Measurements from ENCODE around the gene PCSK5.
"Not testable (repeated sequence)": the region's sequence is repeated elsewhere in the genome, so short reads cannot be mapped to it uniquely, and the experiment has no call there.

Gene PCSK5

DNA sequence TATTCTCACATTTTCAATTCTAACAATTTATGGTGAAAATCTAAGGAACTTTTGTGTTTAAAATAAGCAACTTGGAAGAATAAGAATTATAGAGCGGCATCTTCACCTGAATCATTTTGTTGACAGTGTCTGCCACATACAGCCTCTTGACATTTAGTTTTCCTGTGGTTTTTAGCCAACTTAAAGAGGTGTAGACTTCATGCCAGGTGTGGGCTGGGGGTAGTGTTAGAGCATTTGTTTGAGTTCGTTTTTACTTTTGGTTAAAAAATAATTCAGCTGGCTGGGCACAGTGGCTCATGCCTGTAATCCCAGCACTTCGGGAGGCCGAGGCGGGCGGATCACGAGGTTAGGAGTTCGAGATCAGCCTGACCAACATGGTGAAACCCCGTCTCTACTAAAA lies 72.8 kb downstream of the PCSK5 start:
- not testable (repeated sequence) for DNase-seq (ENCODE audit: low read depth)

DNA sequence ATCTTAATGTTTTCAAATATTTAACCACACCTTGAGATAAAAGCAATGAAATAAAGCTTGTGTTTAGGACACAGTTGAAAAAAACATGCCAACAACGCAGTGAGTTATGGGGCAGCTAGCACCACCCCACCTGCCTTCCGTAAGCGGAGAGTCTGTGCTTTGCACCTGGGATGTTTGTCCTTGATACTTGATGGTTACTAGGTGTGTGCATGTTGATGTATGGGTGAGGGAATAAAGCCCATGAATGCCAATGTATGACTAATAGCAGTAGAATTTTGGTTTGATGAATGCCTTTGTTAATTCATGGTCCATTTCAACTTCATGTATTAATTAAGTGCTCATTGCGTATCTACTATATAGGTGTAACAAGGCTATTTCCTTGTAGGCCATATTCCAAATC lies 74.0 kb downstream of the PCSK5 start:
- DNase-seq (ENCODE audit: low read depth): no peak

DNA sequence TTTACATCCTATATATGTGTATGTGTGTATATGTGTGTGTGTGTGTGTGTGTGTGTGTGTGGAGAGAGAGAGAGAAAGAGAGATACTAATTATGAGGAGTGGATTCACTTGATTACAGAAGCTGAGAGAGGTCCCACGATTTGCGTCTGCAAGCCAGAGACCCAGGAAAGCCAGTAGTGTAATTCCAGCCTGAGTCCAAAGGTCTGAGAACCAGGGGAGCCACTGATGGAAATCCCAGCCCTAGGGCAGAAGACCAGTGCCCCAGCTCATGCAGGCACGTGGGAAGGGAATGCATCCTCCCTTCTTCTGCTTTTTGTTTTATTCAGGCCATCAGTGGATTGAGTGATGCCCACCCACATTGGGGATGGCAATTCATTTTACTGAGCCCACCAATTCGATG lies 74.8 kb downstream of the PCSK5 start:
- no peak for DNase-seq (ENCODE audit: low read depth)

DNA sequence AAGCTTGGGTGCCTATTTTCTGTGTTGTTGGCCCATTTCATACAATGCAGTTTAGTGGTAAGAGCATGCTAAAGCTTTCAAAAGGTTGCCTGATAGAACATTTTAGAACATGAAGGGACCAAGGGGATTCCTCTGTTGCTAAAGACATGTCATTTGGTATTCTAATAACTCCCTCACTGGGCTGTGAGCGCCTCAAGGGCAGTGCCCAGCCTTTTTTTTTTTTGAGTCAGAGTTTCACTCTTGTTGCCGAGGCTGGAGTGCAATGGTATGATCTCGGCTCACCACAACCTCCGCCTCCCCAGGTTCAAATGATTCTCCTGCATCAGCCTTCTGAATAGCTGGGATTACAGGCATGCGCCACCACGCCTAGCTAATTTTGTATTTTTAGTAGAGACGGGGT lies 77.1 kb downstream of the PCSK5 start:
- DNase-seq (ENCODE audit: low read depth): no peak

DNA sequence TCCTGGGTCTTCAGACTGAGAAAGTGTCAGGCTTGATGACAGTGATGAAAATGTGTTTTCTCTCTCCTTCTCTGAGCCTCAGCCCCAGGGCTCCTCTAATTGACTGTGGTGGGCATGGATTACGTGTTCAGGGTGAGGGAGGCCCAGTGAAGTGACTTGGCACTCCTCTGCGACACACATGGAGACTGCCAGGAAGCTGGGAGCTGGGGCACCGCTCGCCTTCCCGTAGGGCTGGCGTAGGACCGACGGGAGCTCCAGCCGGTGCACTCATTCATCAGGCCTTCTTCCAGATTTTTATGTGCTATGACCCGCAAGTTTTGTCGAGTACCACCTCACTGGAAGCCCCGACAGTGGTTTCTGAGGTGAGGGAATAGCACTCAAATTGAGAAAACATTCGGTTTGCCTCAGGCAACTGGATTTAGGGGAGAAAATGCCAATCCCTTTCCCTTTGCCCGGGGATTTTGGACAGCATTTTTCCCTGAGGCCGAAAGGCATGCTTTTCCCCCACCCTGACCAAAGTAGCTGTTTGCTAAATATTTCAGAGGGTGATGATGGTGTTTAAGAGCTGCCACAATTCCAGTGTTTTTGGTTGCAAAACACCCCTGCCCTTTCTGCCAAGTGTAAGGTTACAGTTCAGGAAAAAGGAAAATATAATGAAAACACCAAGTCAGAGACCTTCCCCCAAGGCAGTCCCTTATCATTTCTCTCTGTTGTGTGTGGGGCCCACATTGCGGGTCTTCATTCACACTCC lies 83.7 kb downstream of the PCSK5 start:
- DNase-seq (ENCODE audit: low read depth): no peak

DNA sequence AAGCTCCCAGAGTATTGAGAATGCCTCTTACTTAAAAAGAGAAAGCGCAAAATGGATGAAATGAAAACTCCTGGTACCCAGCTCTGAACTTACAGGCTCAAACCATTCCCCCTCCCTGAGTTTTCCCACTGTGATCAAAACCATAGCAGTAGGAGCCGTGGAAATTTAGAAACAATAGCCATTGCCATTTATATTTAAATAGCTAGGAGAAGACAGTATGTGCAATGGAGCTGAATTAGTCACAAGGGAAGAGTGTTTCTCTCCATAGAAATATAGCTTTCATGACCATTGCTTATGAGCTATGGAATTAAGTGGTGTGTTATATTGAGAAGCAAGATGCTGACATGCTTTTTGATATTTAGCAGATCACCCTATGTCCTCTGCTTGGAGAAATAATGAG lies 84.6 kb downstream of the PCSK5 start:
- no peak for DNase-seq (ENCODE audit: low read depth)

DNA sequence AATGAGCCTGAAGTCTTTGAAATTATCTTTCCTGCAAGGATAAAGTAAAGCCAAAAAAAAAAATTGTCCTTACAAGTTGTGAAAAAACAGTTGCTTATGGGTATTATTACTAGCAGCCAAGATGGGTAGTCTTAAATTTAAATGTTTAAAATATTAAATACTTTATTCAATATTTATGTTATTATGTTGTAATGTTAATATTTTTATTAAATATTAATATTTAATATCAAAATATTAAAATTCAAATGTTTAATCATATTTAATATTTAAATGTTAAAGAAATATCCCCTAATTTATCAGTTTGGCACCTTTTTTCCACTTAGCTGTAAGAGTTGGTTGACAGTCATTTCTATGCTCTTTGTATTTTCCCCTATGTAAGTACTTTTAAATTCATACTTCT lies 86.1 kb downstream of the PCSK5 start:
- DNase-seq (ENCODE audit: low read depth): no peak

DNA sequence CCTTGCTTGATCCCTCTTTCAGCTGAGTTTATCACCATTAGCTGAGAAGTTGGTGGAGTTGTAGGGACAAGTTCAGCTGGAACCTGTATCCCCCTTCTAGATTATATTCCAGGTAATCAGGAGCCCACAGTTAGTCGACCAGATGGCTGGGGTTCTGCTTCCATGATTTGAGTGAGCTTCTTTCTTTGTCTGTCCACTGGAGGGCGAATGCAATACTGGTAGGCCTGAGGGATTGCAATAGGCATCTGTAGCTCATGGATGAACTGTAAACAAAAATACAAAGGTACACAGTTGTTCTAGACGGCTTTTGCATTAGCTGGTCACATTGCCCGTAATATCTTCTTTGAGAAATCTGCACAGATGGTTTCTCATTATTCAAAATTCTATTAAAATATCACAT lies 88.9 kb downstream of the PCSK5 start:
- DNase-seq (ENCODE audit: low read depth): no peak

DNA sequence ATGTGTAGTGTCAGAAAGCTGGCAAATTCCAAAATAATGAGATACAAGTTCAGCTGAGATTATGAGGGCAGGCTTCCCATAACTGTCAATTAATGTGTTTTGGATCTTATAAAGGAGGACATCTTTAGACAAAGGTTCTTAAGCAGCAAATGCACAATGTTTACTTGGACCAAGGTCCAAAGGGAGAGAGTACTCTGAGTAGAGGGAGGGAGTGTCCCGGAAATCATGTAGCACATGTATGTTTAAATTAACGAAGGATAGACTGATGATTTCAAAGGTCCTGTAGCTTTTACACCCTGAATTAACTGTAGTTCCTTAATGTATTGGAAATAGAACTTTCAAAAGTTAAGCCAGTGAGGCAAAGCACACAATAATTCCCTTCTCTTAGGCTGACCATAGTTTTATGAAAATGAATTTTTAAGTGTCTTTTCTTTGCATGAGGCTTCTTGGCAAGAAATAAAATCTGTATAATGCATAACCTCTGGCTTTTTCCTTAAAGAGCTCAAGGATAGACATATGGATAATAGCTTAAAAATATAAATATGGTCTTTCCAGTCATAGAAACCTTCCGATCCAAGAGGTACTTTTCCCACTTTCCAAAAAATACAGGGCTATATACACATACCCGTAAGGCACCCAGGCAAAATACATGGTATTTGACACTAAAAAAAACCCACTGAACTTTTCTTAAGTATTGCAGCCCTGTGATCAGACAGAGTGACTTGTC lies 93.0 kb downstream of the PCSK5 start:
- no peak for DNase-seq (ENCODE audit: low read depth)

DNA sequence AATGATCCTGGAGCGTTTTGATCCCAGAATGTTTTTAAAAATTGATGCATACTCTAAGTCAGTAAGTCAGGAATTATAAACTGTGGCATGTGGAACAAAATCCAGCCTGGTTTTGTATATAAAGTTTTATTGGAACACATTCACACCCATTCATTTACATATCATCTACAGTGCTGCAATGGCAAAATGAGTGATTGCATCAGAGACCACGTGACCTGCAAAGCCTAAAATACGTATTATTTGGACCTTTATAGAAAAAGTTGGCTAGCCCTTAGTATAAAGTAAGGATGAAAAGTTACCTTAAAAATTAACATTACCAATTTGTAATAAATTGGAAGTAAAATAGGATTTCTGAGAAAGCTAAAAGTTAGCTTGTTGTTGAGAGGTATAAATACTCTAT lies 95.0 kb downstream of the PCSK5 start:
- DNase-seq (ENCODE audit: low read depth): no peak

DNA sequence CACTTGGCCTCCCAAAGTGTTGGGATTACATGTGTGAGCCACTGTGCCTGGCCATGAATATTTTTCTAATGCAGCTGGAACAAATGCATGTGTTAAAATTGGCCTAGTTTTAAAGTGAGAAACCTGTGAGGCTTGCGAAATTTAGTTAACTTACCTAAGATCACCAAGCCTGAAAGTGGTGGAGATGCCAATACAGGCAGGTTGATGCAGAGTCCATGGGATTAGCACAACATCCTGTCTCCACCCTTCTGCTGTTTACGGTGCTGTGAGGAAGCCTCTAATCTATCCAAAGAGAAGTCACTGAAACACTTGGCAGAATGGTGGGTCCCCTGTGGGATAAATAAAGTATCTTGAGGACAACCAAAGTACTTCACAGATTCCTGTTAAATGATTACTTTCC lies 98.2 kb downstream of the PCSK5 start:
- no peak for DNase-seq (ENCODE audit: low read depth)

DNA sequence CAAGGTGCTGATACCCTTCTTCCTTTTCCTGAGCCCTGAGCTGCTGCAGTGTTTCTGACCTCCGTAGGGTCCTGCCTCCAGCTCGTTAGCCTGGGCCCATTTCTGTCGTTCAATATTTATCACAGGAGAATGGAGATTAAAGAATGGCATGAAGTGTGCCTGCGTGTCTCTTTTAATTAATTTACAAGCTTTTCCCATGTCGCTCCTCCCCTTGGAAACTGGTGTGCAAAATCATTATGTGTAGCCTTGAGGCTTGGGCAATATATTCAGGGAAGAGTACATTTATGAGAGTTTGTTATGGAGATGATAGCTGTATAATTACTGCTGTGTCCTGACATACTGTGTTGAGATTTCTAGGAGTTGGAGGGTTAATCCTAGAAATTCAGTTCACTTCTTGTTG lies 99.7 kb downstream of the PCSK5 start:
- no peak for DNase-seq (ENCODE audit: low read depth)

DNA sequence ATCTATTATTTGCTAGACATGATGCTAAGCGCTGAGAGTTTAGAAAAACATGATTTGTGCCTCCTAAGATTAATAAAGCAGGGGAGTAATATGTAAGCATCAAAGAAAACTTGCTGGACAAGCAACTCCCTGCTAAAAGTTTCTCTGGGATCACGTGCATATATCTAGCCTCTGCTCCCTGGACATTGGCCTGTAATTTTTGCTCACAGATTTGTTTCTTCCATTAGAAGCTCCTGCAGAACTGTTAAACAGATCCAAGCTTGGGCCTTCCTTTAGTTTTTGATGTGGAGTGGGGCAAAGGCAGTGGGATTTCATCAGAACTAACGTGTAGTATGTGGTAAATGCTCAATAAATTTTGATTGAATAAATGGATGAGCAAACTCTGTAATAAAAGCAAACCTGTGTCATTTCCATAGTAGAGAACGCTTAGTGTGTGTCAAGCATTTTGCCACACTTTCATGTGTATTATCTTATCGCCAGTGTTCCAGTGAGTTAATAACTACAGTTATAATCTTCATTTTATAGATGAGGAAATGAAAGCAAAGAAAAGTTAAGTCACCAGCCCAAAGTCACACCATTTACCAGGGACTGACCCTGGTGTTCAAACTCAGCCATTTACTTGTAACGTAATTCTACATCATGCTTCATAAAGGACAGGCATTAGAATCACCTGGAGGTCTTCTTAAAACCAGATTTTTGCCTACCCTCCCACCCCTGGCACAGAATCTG lies 100.3 kb downstream of the PCSK5 start:
- DNase-seq (ENCODE audit: low read depth): no peak

DNA sequence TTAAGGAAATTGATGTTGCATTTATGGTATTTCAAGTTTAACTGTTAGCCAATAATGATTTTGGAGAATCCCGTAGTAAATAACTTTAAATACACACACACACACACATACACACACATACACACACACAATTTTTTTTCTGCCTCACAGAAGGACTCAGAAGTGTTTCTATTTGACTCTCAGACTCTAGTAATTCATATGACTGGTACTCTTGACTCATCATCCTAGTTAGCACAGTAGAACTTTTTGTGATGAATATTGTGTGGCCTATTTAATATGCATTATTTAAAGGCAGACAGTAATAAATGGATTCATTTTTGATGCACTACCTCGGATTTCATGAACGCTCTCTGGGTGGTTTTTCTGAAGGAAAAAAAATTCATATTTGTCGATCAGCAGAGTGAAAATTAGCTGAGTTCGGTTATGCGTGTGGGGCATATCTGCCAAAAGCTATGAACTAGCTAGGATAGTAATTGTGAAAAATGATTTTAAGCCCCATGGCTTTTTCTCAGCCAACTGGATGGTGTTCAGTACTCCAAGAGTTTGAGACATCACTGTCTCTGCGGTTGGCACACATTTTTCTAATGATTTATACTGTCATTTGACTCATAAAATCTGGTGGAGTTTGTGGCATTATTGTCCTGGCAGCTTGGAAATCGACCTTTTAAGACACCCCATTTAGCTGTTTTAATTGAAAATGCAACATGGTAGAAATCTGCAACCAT lies 102.2 kb downstream of the PCSK5 start:
- no peak for DNase-seq (ENCODE audit: low read depth)

DNA sequence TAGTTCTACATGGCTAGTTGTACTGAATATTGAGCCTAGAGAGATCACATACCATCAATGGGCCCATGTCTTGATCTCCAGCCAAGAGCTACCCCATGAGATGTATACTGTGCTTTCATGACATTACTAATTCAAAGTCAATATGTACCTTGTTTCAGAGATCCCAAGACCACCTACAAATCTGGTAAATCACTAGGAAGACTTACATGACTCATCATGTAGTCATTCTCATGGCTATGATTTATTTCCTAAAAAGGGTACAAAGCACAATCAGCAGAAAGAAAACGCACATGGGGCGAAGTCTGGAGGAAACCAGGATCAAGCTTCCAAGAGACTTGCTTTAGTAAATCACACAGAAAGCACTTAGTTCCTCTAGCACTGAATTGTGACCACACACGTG lies 103.0 kb downstream of the PCSK5 start:
- DNase-seq (ENCODE audit: low read depth): no peak

DNA sequence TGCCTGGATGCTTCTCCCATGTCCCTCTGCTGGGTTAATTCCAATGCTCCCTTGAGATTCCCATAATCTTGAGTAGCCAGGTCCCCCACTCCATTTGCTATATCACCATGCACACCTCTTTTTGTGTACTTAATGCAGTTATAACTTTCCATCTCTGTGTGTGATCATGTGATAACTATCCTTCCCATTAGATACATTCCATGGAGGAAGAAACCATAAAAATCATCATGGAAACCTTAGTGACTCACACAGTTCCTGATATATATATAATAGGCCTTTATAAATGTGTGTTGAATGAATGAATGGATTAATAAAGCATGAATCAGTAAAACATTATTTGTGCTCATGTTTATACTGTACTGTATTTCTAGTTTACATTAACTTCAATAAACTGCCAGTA lies 104.6 kb downstream of the PCSK5 start:
- DNase-seq (ENCODE audit: low read depth): no peak

DNA sequence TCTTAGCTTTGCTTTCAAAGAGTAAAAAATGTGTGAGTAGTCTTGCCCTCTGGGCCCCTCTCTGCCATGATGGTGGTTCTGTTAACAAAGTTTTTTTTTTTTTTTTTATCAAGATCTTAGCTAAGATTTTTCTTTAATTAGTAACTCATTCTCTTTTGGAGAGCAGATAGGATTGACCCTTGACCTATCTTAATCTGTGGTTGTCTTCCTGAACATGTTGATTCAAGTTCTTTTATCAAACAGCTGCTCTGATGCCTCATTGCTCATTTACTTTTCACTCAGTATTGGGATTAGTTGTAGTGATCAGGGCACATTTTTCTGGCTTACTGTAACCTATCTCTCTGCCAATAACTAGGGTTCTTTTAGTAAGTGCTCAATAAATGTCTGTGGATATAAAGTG lies 106.3 kb downstream of the PCSK5 start:
- no peak for DNase-seq (ENCODE audit: low read depth)

DNA sequence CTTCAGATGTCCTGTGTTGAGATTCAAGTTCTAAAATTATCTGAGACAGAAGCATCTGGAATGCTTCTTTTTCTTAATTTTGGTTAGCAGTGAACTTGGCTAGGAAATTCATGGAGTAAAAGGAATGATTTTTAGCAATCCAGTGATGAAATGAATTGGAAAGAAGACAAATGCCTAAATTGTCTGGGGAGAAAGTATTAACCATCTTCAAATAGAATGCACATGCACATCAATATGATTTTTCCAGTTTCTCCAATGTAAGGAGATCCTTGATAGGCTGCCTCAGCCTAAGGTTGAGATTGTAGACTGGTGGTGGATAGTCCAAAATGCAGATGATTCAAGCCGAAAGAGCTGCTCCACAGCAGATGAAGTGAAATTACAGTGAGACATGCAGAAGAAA lies 106.7 kb downstream of the PCSK5 start:
- DNase-seq (ENCODE audit: low read depth): no peak

DNA sequence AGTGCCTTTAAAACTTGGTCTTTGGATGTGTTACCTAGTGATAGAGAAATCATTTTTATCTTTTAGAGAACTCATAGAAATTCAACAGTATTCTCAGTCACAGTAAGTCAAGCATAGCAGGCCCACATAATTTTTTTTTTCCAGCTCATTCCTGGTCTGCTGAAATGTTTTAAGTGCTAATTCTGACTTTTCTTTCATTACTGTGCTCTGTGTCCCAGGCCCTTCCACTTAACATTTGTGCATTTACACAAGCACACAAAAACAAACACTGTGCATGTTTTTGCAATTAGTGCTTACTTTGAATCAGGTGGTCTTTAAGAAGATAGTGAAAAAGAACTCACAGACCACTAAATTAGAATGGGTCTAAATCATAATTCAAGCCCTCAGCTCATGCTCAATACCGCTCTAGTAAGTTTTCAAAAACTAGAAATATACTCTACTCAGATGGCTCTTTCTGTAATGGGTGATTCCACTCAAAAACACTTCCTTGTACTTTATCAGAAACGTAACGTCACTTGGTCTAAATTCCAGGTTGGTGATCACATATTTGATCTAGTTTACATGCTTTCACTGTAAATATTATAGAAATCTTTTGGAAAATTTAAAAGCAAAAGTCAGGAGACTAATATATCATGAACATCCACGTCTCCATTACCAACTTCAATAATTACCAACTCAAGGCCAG lies 107.8 kb downstream of the PCSK5 start:
- no peak for DNase-seq (ENCODE audit: low read depth)

DNA sequence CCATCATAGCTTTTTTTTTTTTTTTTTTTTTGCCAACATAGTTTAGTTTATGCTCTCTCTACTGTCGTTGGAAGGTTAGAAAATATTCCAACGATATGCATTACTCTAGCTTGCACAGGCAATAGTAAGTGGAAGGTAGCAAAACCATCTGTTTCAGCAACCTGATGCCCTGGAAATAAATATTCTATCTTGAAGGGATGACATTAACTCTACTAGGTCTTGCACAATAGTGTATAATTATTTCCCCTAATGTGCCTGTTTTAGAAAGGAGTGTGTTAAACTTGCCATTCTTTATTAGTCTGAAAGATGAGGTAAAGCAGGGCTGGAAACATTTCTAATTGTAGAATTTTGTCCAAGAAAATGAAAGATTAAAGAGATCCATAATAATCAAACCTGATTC lies 111.0 kb downstream of the PCSK5 start:
- DNase-seq (ENCODE audit: low read depth): no peak

DNA sequence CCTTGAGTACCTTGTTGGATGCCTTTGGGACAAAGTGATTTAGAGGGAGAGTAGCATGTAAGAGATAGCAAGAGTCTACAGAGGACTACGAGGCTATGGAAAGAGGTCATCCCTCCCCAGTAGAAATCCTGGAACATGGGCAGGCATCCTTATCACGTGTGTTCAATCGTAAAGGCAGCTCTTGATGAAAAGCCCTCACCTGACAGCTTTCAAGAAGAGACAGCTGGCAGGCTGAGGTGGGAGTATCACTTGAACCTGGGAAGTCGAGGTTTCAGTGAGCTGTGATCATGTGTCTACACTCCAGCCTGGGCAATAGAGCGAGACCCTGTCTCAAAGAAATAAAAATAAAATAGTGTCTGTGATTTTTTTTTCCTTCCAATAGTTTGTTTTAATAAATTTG lies 112.6 kb downstream of the PCSK5 start:
- DNase-seq (ENCODE audit: low read depth): no peak

DNA sequence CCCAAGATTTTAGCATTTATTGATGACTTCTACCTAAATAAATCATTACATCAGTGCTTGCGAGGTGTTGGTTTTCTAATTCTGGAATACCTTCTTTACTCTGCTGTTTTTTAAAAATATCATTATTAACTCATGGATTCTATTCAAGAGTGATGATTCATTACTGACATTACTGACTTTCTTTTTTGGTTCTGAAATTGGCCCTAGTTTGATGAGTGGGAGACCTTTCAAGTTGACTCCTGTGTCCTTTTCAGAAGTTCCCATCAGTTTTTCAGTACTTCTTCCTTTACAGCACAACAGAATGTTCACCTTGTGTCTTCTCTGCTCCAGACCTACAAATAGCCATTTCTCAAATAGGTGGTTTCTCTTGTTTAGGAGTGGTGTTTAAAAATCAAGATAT lies 114.1 kb downstream of the PCSK5 start:
- DNase-seq (ENCODE audit: low read depth): no peak

Data from activated T-cell treated with anti-CD3 and anti-CD28 coated beads for 24 hours (primary cell).